Measurements from ENCODE around the gene DCP1B.

DCP1B gene

DNA sequence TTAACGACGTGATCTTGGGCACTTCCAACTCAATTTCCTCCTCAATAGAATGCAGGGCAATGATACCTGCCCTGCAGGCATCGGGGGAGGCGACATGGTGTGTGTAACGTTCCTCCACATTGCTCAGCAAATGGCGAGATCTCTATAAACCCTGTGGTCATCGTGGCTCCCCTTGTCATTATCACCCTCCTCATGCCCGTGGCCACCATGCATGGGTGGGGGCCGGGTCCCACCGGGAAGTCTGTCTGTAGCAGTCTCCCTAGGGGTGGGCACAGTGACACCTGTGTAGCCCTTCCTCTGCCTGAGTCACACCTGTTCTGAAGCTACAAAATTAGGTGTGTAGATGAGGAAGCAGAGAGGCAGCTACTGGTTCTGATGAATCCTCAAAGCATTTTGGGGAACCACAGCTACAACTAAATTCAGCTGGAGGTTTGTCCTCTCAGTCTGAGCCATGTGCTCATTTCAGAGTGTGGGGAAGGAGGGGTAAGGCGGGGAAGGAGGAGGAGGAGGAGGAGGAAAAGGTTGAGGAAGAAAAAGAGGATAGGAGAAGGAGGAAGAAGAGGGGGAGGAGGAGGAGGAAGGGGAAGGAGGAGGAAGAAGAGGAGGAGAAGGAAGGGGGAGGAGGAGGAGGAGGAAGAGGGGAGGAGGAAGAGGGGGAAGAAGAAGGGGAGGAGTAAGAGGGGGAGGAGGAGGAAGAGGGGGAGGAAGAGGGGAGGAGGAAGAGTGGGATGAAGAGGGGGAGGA, 74.8 kb downstream of the DCP1B start:
- Histone ChIP-seq H3K4me3 (replicated peaks; ENCODE audit: low read depth, low read length) (no peak overlapping the region), H3K36me3 (ENCODE audit: control insufficient read depth, insufficient read depth, low read length) (no peaks in the 10 kb centered on the region), H3K27me3 (replicated peaks; ENCODE audit: control insufficient read depth, insufficient read depth, low read length) (no peaks in the 10 kb centered on the region)
- TF ChIP-seq, protein P1, sequence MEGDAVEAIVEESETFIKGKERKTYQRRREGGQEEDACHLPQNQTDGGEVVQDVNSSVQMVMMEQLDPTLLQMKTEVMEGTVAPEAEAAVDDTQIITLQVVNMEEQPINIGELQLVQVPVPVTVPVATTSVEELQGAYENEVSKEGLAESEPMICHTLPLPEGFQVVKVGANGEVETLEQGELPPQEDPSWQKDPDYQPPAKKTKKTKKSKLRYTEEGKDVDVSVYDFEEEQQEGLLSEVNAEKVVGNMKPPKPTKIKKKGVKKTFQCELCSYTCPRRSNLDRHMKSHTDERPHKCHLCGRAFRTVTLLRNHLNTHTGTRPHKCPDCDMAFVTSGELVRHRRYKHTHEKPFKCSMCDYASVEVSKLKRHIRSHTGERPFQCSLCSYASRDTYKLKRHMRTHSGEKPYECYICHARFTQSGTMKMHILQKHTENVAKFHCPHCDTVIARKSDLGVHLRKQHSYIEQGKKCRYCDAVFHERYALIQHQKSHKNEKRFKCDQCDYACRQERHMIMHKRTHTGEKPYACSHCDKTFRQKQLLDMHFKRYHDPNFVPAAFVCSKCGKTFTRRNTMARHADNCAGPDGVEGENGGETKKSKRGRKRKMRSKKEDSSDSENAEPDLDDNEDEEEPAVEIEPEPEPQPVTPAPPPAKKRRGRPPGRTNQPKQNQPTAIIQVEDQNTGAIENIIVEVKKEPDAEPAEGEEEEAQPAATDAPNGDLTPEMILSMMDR (IDR thresholded peaks at IDR 0.05; ENCODE audit: insufficient read depth, low read length, poor library complexity, severe bottlenecking) = no peak
- no peak for DNase-seq (ENCODE audit: extremely low read depth, insufficient read length)

DNA sequence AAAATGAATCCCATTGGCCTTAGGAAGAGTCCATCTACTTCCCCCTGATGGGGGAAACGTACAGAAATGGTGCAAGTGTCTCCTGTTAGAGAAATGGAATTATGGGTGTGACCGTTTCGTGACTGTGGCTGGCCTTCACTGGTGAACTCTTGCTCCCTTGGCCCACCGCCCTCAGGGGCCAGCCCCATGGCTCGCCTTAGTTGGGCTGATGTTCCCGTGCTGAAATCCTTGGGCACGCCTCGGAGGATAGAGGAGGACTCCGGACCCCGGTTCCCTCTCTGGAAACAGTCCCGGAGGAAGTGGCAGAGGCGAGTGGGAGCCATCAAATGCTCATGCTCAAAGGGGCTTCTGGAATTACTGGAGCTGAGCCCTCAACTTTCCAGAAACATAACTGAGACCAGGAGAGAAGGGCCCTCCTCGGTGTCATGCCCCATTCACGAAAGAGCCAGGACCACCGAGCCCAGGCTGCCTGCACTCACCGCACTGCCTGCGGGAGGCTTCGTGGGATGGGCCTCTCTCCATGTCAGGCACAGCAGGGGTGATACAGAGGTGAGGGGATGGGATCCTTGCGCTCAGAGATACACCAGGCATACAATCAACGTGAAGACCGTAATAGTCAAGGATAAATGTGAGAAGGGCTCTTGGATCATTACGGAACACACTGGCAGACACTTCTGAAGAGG, 75.7 kb downstream of the DCP1B start:
- DNase-seq (ENCODE audit: extremely low read depth, insufficient read length) = no peak
- Histone ChIP-seq H3K36me3 (ENCODE audit: control insufficient read depth, insufficient read depth, low read length) (no peaks in the 10 kb centered on the region), H3K4me3 (replicated peaks; ENCODE audit: low read depth, low read length) (no peak overlapping the region), H3K27me3 (replicated peaks; ENCODE audit: control insufficient read depth, insufficient read depth, low read length) (no peaks in the 10 kb centered on the region)
- TF ChIP-seq, protein P1 (IDR thresholded peaks at IDR 0.05; ENCODE audit: insufficient read depth, low read length, poor library complexity, severe bottlenecking) = no peak

DNA sequence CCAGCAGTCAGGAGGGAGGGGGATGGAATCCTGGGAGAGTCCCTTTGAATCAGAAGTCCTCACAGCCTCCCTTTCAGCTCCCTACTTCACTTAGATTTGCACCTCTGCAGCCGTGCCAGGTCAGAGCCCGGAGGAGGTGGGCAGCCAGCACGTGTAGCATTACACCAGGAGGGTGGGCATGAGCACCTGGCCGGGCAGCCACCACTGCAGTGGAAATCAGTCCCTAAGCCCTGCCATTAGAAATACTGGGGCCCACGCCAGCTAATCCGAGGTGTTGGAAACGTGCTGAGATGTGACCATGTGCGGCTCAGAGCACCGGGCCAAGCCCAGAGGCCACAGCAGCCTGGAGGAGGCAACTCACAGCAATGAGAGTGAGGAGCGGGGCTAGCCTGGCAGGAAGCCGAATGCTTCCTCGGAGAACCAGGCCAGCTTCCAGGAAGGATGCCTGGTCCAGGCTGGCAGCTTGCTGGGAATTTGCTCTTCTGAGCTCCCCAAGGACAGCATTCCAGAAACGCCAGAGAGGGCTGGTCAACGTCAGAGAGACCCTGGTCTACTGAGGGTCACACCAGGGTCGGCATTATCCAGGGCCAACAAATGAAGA, 76.4 kb downstream of the DCP1B start:
- Histone ChIP-seq H3K27me3 (replicated peaks; ENCODE audit: control insufficient read depth, insufficient read depth, low read length) (no peaks in the 10 kb centered on the region), H3K36me3 (ENCODE audit: control insufficient read depth, insufficient read depth, low read length) (no peaks in the 10 kb centered on the region), H3K4me3 (replicated peaks; ENCODE audit: low read depth, low read length) (no peak overlapping the region)
- TF ChIP-seq, protein P1 (IDR thresholded peaks at IDR 0.05; ENCODE audit: insufficient read depth, low read length, poor library complexity, severe bottlenecking) = no peak
- no peak for DNase-seq (ENCODE audit: extremely low read depth, insufficient read length)

DNA sequence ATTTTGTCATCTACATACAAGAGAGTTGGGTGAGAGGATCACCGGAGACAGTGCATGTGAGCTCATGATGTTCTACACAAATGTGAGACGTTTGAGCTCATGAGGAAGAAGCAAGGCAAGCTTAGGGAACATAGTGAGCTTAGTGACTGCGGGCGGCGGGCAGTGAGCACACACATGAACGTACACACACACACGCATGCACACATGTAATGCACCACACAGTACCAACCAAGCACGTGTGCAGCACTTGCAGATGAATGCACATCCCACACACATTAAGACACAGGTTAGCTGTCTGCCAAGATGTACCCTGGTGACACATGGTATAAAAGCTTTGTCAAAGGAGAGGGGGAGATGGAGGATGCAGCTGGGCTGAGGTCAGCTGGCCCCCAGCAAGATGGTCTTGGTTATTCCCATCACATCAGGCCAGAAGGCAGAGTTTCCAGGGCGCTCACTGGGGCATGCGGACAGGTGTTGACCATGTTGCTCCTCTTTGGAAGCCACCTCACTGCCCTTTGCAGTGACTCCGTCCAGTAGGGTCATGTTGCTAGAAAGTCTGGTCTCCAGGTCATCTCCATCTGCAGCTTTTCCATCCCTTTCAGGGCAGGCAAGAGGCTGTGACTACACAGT, 77.1 kb downstream of the DCP1B start:
- no peaks in the 10 kb centered on the region for H3K36me3 ChIP-seq (ENCODE audit: control insufficient read depth, insufficient read depth, low read length)
- H3K27me3 ChIP-seq (replicated peaks; ENCODE audit: control insufficient read depth, insufficient read depth, low read length) = no peaks in the 10 kb centered on the region
- no peak overlapping the region for H3K4me3 ChIP-seq (replicated peaks; ENCODE audit: low read depth, low read length)
- TF ChIP-seq, protein P1 (IDR thresholded peaks at IDR 0.05; ENCODE audit: insufficient read depth, low read length, poor library complexity, severe bottlenecking) = no peak
- DNase-seq (ENCODE audit: extremely low read depth, insufficient read length) = no peak

DNA sequence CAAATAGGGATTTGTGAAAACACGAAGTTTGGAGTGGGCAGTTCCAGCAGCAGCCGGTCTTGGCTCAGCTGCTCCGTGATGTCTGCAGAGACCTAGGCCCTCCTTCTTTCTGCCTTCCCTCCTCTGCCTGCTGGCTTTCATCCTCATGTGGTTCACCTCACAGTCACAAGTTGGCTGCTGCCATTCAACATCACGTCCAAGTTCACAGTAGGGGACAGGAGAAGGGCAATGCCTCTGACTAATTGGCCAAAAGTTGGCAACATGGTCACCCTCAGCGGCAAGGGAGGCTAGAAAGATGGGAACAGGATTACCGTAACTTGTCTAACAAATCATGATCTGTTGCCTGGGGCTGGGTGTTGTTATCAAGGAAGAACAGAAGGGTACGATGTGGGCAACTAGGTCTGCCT, 78.0 kb downstream of the DCP1B start:
- DNase-seq (ENCODE audit: extremely low read depth, insufficient read length) = no peak
- Histone ChIP-seq H3K36me3 (ENCODE audit: control insufficient read depth, insufficient read depth, low read length) (no peaks in the 10 kb centered on the region), H3K4me3 (replicated peaks; ENCODE audit: low read depth, low read length) (no peak overlapping the region), H3K27me3 (replicated peaks; ENCODE audit: control insufficient read depth, insufficient read depth, low read length) (no peaks in the 10 kb centered on the region)
- TF ChIP-seq, protein P1 (IDR thresholded peaks at IDR 0.05; ENCODE audit: insufficient read depth, low read length, poor library complexity, severe bottlenecking) = no peak
